ENCODE measurements around the gene ZFP36L1.
A peak's percentile ranks its signal among the peaks of the same experiment; 100 is the strongest.

ZFP36L1 gene

GRCh38 chr14:68795597-68796417 is 2.9 kb upstream of the ZFP36L1 start:
- DNase-seq (ENCODE audit: low read depth in 2 of 2): peak in 1 of 2 donors; percentile 66

- no peak for DNase-seq (ENCODE audit: low read depth in 2 of 2)
Observed at GRCh38 chr14:68794851-68795596, 2.2 kb upstream of the ZFP36L1 start.

GRCh38 chr14:68794130-68794850 is 1.4 kb upstream of the ZFP36L1 start:
- peak; percentile 77 to 86 for DNase-seq (ENCODE audit: low read depth in 2 of 2)

GRCh38 chr14:68793734-68794129 is 865 bp upstream of the ZFP36L1 start:
- DNase-seq (ENCODE audit: low read depth in 2 of 2): no peak

GRCh38 chr14:68792678-68792978 is 239 bp downstream of the ZFP36L1 start:
- no peak for DNase-seq (ENCODE audit: low read depth in 2 of 2)

GRCh38 chr14:68791902-68792677 is 777 bp downstream of the ZFP36L1 start:
- DNase-seq (ENCODE audit: low read depth in 2 of 2): no peak

GRCh38 chr14:68791078-68791901 is 1.6 kb downstream of the ZFP36L1 start:
- DNase-seq (ENCODE audit: low read depth in 2 of 2): no peak

GRCh38 chr14:68790644-68791077 is 2.2 kb downstream of the ZFP36L1 start:
- peak in 1 of 2 donors; percentile 42 for DNase-seq (ENCODE audit: low read depth in 2 of 2)

- no peak for DNase-seq (ENCODE audit: low read depth in 2 of 2)
Observed at GRCh38 chr14:68789821-68790643, 2.8 kb downstream of the ZFP36L1 start.

- DNase-seq (ENCODE audit: low read depth in 2 of 2): peak; percentile 73 to 76
Observed at GRCh38 chr14:68788996-68789820, 3.7 kb downstream of the ZFP36L1 start.

- DNase-seq (ENCODE audit: low read depth in 2 of 2): no peak
Observed at GRCh38 chr14:68788275-68788995, 4.4 kb downstream of the ZFP36L1 start.

- DNase-seq (ENCODE audit: low read depth in 2 of 2): no peak
Observed at GRCh38 chr14:68787092-68787992, 5.5 kb downstream of the ZFP36L1 start.

GRCh38 chr14:68786491-68787091 is 6.3 kb downstream of the ZFP36L1 start:
- DNase-seq (ENCODE audit: low read depth in 2 of 2): no peak

- no peak for DNase-seq (ENCODE audit: low read depth in 2 of 2)
Observed at GRCh38 chr14:68785534-68786490, 7.1 kb downstream of the ZFP36L1 start.

- no peak for DNase-seq (ENCODE audit: low read depth in 2 of 2)
Observed at GRCh38 chr14:68784978-68785533, 7.8 kb downstream of the ZFP36L1 start.
